HG02970 (cell line): ENCODE data around the gene ADAMTSL1.

Experiments
- ATAC-seq: cut with Tn5 transposase; IDR thresholded peaks from one replicate; pipeline ENCODE4 v1.9.1; 2021; ENCODE audit warnings: mild to moderate bottlenecking, moderate library complexity, moderate number of reproducible peaks; ENCODE audit not compliant: unreplicated experiment, low FRiP score

ADAMTSL1 gene

GRCh38 chr9:18473652-18474279 lies at the start of gene ADAMTSL1:
ADAMTSL1 (plus strand) TSS chr9:18474153; CDS start chr9:18474233, 80 bp downstream.
- no peak for ATAC-seq

- ATAC-seq: no peak
Observed at GRCh38 chr9:18427691-18428090, 46.3 kb upstream of the ADAMTSL1 start.

GRCh38 chr9:18428661-18429060 lies 45.3 kb upstream of the ADAMTSL1 start:
- no peak for ATAC-seq

- ATAC-seq: no peak
Observed at GRCh38 chr9:18429070-18429469, 44.9 kb upstream of the ADAMTSL1 start.

GRCh38 chr9:18433620-18434019 lies 40.3 kb upstream of the ADAMTSL1 start:
- ATAC-seq: no peak

GRCh38 chr9:18437315-18438201 lies 36.4 kb upstream of the ADAMTSL1 start:
- ATAC-seq: no peak

GRCh38 chr9:18438300-18438925 lies 35.5 kb upstream of the ADAMTSL1 start:
- no peak for ATAC-seq

- no peak for ATAC-seq
Observed at GRCh38 chr9:18438951-18439350, 35.0 kb upstream of the ADAMTSL1 start.

- no peak for ATAC-seq
Observed at GRCh38 chr9:18441261-18441660, 32.7 kb upstream of the ADAMTSL1 start.

- ATAC-seq: peak; percentile 91
Observed at GRCh38 chr9:18442629-18443491, 31.1 kb upstream of the ADAMTSL1 start.

GRCh38 chr9:18447131-18447530 lies 26.8 kb upstream of the ADAMTSL1 start:
- no peak for ATAC-seq

- ATAC-seq: no peak
Observed at GRCh38 chr9:18447541-18447940, 26.4 kb upstream of the ADAMTSL1 start.

- no peak for ATAC-seq
Observed at GRCh38 chr9:18448101-18448500, 25.9 kb upstream of the ADAMTSL1 start.

- no peak for ATAC-seq
Observed at GRCh38 chr9:18451406-18451805, 22.5 kb upstream of the ADAMTSL1 start.

GRCh38 chr9:18452276-18452675 lies 21.7 kb upstream of the ADAMTSL1 start:
- no peak for ATAC-seq

GRCh38 chr9:18456624-18457237 lies 17.2 kb upstream of the ADAMTSL1 start:
- ATAC-seq: no peak

- ATAC-seq: no peak
Observed at GRCh38 chr9:18457510-18457909, 16.4 kb upstream of the ADAMTSL1 start.

GRCh38 chr9:18459962-18460584 lies 13.9 kb upstream of the ADAMTSL1 start:
- no peak for ATAC-seq

- no peak for ATAC-seq
Observed at GRCh38 chr9:18461496-18461895, 12.5 kb upstream of the ADAMTSL1 start.

- no peak for ATAC-seq
Observed at GRCh38 chr9:18463991-18464390, 10.0 kb upstream of the ADAMTSL1 start.
